Erythroblast (primary cell): ENCODE measurements around the gene TCF7.

Experiments
- GATA1 ChIP-seq: IDR thresholded peaks from 2 replicates; pipeline ENCODE4 v1.6.1; 2011; ENCODE audit warnings: low read depth, mild to moderate bottlenecking, control low read depth, low read length, moderate library complexity
- POLR2A ChIP-seq: IDR thresholded peaks from 2 replicates; pipeline ENCODE4 v1.6.1; 2011; ENCODE audit warnings: mild to moderate bottlenecking, low read length

DNA sequence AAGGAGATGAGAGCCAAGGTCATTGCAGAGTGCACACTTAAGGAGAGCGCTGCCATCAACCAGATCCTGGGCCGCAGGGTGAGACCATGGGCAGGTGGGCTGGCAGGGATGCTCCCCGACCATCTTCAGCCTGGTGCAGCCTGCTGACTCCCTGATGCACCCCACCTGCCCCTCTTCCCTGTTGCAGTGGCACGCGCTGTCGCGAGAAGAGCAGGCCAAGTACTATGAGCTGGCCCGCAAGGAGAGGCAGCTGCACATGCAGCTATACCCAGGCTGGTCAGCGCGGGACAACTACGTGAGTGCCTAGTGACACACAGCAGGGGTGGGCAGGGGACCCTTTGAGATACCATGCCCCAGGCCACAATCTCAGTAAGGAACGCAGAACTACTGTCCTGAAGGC is 28.3 kb downstream of the TCF7 start:
- TF ChIP-seq POLR2A (no peak), GATA1 (no peak)
